HG02884 (cell line): ENCODE measurements around the gene RNF217.
"Not testable (repeated sequence)": the region's sequence is repeated elsewhere in the genome, so short reads cannot be mapped to it uniquely, and the experiment has no call there.

Source experiments
- ATAC-seq: cut with Tn5 transposase; IDR thresholded peaks from one replicate; pipeline ENCODE4 v1.9.1; 2021; ENCODE audit warnings: mild to moderate bottlenecking, moderate library complexity; ENCODE audit not compliant: unreplicated experiment

The RNF217 gene

DNA sequence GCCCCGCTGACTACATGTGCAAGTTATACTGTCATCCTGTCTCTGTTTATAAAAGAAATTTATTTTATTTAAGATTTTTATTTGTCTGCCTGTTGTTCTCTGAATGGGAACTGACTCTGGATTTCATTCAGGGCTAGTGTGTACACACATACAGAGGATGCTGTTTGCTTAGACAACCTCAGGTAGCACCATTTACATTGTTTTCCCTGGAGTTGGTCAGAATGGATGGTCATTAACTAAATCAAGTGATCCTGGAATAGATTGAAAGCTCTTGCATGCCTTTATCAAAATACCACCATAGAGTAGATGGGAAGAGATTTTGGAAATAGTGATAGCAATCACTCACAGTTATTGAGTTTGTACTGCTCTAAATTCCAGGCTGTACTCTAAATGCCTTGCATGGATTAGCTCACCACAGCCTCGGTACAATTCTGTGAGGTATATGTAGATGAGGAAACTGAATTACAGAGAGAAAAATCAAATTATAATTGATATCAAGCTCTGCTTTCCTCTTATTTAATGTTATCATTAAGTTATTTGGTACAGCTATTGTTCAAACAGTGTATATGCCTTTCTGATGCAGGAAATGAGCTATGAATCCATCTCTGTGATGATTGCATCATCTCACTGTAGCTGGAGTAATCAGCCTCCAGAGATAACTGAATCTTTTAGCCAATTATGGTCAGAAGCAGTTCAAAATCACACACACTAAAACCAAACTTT is 51.9 kb downstream of the RNF217 start:
- no peak for ATAC-seq

DNA sequence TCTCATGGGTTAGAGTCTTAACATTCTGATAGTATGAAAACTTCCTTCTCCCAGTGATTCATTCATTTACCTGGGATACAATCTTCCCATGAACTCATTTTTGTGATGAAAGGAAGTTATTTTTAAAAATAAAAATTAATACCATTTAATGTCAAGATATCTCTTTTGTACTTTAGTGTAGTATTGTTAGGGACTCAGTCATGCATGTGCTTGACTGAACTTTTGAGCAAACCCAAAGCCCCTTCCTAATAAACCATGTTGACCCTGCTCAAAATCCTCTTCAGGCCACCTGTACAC is 52.4 kb downstream of the RNF217 start:
- no peak for ATAC-seq

DNA sequence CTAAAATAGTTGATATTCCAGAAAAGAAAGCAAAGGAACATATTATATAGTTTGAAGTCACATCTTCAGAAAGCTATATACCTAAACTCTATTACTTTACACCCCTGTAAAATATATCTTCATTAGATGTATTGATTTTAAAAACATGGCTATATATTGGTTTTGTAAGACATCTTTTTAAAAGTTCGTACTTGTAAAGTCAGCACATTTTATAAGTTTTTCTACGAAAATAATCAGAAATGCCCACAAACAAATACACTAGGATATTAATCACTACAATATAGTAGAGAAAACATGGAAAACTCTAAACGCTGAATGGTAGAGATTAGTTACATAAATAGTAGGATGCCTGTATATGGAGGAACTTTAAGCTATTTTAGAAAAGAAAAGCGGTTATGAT is 52.9 kb downstream of the RNF217 start:
- ATAC-seq: no peak

DNA sequence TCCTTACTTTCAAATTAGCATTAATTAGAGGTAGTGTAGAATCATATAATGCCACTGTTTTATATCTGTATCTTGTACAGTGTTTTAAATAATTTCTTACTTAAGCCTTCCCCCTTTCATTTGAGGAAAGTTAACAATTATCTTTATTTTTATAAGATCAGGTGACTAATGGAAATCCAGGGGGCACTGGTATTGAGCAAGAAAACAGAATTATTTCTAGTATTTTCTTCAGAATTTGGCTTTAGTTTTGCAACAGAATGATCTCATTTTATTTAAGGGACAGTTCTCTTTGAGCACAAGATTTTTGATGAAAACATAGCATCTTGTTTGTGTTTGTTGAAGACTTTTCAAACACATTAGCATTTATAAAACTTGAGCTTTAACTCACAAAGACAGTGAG is 55.9 kb downstream of the RNF217 start:
- ATAC-seq: no peak

DNA sequence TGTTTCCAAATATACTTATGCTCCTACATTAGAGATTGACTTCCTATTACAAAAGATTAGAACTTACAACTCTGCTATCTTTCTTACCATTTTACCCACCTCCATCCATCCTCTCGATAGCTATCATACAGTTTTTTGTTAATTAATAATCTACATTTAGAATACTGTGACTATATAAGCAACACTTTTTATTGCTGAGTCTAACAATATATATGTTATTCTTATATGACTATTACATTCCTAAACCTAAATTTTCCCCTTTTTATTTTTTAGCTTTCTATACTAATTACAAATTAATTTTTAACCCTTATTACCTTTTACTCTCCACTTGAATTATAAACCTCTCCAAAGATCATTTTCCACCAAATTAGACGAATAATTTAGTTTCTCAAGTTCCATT is 57.0 kb downstream of the RNF217 start:
- ATAC-seq: no peak

DNA sequence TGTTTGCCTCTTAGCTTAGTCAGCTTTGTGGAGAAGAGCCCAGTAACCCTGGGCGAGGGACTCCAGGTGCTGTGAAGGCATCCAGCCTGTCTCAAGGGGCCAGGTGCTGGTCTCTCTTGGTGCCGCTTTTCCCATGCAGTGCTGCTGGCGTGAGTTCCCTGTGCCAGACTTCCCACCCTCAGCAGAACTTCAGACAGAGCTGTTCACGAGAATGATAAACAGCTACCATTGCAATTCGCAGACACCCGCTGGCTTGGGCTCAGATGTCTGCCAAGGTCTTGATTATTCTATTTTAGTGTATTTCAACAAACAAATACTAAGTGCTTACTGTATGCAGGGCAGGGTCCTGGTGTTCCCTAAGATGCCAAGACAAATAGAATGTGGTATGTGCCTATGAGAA is 57.7 kb downstream of the RNF217 start:
- ATAC-seq: no peak

DNA sequence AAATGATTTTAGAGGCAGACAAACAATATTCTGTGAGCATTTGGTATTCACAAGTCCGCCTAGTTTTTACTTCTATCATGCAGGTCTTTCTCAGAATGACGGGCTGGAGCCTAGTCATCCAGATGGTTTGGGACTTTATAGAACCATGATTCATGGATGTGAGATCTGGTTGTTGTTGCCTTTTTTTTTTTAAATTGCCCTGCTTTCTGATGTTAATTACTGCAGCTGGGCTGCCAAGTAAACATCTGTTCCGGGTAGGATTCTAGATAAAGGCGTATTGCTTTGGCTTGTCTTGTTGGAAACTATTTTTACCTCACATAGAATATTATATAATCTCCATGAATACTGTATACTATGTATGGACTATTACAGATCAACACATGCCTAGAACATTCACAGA is 58.1 kb downstream of the RNF217 start:
- no peak for ATAC-seq

DNA sequence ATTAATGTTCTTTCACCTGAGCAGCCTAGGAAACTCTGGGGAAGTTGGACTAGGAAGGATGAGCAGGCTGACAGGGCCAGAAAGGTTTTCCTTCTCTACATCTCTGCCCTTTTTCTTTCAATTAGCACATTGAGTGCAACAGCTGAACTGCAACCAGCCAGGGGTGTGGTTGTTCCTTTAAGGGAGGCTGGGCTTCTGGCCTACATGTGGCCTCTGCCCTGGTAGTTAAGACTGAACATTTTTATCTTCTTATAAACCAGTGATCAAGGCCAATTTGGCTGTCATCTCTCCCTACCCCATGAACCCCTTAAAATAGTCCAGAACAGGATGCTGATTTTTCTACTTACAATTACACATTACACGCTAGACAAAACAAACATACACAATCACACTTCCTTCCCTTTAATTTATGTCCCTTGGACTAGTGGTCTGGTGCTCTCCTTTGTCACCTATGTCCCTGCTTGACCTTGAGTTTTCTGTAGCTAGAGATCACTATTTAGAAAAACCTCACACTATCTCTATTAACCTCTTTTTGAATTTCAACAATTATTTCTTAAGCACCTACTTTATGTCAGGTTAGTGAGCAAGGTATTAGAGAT is 60.3 kb downstream of the RNF217 start:
- no peak for ATAC-seq

DNA sequence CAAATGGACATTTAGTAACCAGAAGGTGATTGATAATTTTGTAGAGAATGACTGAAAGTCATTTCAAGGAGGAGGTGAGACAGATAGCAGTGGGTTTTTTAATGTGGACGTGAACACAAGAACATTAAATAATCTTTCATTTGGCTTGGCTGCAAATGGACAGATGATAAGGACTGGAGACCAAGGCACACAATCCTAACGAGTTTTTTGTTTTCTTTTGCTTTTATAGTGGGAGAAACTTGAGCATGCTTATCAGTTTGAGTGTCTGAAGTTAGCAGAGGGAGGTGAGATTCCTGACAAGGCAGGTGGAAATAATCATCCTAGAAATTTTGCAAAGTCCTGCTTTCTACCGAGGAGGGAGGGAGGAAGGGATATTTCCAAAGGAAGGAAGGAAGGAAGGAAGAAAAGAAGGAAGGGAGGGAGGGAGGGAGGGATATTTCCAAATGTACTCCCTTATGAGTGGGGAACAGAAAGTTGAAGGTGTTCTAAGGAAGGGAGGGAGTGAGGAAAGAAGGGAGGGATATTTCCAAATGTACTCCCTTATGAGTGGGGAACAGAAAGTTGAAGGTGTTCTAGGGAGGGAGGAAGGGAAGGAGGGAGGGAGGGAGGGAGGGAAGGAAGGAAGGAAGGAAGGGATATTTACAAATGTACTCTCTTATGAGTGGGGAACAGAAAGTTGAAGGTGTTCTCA is 63.1 kb downstream of the RNF217 start:
- ATAC-seq: no peak

DNA sequence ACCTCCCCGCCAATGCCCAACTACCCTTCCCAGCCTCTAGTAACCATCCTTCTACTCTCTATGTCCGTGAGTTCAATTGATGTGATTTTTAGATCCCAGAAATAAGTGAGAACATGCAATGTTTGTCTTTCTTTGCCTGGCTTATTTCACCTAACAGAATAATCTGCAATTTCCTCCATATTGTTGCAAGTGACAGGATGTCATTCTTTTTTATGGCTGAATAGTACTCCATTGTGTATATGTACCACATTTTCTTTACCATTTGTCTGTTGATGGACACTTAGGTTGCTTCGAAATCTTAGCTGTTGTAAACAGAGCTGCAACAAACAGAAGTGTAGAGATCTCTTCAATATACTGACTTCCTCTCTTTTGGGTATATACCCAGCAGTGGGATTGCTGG is 65.0 kb downstream of the RNF217 start:
- ATAC-seq: no peak

DNA sequence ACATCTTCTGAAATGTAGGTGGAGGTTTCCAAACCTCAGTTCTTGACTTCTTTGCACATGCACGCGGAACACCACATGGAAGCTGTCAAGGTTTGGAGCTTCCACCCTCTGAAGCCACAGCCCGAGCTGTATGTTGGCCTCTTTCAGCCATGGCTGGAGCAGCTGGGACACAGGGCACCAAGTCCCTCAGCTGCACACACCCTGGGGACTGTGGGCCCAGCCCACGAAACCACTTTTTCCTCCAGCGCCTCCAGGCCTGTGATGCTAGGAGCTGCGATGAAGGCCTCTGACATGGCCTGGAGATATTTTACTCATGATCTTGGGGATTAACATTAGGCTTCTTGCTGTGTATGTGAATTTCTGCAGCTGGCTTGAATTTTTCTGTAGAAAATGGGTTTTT is 68.7 kb downstream of the RNF217 start:
- ATAC-seq: no peak

DNA sequence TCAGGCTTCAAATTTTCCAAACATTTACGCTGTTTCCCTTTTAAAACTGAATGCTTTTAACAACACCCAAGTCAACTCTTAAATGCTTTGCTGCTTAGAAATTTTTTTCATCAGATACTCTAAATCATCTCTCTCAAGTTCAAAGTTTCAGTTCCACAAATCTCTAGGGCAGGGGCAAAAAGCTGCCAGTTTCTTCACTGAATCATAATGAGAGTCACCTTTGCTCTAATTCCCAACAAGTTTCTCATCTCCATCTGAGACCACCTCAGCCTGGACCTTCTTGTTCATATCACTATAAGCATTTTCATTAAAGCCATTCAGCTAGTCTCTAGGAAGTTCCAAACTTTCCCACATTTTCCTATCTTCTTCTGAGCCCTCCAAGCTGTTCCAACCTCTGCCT is 69.1 kb downstream of the RNF217 start:
- no peak for ATAC-seq

DNA sequence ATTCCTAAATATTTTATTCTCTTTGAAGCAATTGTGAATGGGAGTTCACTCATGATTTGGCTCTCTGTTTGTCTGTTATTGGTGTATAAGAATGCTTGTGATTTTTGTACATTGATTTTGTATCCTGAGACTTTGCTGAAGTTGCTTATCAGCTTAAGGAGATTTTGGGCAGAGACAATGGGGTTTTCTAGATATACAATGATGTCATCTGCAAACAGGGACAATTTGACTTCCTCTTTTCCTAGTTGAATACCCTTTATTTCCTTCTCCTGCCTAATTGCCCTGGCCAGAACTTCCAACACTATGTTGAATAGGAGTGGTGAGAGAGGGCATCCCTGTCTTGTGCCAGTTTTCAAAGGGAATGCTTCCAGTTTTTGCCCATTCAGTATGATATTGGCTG is 72.7 kb downstream of the RNF217 start:
- not testable (repeated sequence) for ATAC-seq

DNA sequence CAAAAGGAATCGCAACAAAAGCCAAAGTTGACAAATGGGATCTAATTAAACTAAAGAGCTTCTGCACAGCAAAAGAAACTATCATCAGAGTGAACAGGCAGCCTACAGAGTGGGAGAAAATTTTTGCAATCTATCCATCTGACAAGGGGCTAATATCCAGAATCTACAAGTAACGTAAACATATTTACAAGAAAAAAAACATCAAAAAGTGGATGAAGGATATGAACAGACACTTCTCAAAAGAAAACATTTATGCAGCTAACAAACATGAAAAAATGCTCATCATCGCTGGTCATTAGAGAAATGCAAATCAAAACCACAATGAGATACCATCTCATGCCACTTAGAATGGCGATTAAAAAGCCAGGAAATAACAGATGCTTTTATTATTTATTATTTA is 74.2 kb downstream of the RNF217 start:
- not testable (repeated sequence) for ATAC-seq

DNA sequence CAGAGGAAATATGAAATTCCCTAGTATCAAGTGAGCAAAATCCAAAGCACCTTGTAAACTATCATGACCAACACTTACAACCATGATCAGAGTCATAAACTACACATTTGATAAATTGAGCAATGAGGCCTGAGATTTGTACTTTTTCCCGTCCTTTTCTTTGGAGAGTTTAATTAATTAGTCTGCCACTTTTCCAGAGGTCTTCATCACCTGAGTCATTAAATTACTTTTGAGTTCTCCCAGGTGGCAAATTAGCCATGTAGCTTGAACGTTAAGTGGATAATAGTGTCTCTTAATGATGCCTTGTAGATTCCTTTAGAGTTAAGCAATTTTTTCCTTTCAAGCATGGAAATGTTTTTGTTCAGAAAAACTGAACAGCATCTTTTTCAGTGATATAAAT is 75.6 kb downstream of the RNF217 start:
- ATAC-seq: no peak

DNA sequence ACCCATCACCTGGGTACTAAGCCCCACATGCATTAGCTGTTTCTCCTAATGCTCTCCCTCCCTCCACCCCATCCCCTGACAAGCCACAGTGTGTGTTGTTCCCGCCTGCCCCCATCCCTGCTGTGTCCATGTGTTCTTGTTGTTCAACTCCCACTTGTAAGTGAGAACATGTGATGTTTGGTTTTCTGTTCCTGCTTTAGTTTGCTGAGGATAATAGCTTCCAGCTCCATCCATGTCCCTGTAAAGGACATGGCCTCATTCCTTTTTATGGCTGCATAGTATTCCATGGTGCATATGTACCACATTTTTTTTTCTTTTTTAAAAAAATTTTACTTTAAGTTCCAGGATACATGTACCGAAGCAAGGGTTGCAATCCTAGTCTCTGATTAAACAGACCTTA is 76.7 kb downstream of the RNF217 start:
- no peak for ATAC-seq

DNA sequence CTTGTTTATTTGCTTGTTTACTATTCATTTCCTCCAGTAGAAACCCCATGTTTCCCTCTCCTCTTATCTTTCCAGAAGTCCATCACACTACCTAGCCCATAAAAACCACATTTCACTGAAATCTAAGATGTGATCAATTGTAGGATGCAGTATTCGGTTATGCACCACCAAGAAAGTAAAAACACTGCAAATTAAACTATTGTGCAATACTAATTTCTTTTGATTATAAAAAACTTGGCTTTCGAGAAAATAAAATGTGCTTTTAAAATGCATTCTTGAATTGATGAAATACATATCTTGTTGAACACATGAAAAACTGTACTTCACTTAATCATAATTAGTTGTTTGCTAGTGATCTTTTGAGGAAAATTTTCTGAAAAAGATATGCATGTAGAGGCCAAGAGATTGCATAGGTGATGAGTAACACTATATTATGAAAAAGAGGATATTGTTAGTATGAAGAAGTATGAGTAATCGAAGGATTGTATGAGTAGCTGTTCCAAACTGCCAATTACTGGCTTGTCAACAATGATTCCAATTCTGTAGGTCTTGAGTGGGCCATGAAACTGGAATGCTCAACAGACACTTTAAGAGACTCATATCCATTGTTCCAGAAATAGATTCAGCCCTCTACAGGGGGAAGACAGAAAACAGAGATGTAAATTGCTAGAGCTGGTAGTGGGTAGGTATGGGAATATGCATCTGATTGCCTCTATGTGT is 79.7 kb downstream of the RNF217 start:
- ATAC-seq: no peak

DNA sequence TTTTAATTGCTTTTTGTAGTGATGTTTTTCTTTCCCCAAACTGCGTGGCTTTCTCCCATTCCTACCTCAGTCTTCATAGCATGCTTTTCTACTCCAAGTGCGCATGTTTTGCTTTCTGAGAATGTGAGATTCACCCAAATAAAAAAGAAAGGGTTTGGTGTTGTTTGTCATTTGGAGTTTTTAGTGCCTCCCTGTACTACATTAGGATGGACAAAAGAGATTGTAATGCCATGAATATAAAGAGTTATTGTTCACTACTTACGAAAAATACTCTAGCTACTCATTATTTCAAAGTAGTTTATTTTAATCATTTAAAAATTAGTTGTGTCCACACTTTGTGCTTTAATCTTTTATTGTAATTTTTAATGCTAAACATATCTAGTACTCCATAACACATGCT is 81.8 kb downstream of the RNF217 start:
- ATAC-seq: no peak

DNA sequence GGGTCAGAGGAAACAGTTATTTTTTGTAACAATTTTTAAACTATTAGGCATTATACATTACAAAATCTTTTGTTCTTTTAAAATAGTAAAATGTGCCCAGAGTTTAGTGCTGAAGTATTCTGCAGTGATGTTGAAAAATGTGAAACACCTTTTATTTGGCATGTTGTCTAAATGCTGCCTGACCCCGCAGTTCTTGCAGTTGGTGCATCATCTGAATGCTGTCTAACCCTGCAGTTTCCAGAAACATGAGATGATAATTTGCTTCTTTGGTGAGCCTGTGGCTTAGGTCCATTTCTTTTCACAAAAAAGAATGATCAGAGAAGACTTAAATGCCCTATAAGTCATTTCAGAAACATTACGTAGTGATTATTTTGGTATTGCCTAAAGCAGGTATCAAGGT is 82.4 kb downstream of the RNF217 start:
- no peak for ATAC-seq

DNA sequence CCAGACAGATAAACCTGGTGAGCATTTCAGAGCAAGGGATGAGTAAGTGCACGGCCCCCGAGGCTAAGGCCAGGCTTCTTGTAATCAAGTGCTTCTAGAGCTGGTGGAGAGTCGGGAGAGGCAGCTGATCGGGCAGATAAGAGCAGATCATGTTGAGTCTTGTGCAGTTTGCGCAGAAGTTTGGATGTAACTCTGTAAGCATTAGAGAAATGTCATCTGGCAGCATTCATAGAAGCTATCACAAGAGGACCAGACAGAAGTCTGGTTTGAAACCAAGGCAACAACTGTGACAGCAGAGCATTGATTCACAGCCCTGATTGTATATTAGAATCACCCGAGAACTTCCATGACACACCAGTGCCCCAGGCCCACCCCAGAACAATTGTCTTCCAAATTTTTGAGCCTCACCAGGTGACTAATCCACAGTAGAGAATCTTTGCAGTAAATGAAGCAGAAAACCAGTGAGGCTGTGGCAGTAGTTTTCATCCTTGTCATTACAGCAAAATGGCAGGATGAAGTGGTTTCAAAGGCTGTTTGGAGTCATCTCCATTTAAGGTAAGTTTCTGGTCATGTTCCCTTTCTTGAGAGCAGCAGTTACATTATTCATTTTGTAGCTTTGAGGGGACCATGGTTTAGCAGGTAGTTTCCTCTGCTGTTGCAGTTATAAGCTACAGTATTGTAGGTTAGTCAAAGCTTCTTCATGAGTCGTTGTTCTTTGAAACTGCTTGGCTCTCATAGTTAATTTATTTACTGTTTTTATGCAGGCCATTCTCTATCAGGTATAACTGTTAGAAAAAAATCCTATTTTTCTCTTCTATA is 84.1 kb downstream of the RNF217 start:
- no peak for ATAC-seq

DNA sequence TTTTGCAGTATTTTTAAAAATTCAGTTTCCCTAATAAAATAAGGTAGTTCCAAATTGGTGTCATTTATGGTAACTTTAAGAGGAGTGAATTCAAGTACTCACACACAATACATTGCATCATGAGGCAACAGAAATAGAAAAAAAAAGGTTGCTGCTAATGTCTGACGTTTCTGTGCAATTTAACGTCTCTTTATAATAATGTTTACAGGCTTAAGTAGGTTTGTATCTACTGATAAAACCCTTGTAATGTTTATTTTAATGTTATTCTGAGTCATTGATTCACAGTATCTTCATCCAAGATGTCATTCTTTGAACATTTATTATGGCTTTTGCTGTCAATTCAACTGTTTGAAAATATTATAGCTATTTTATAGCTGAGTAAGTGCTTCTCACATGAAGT is 86.0 kb downstream of the RNF217 start:
- ATAC-seq: no peak
